ENCODE data around the gene BCCIP.

BCCIP gene

DNA sequence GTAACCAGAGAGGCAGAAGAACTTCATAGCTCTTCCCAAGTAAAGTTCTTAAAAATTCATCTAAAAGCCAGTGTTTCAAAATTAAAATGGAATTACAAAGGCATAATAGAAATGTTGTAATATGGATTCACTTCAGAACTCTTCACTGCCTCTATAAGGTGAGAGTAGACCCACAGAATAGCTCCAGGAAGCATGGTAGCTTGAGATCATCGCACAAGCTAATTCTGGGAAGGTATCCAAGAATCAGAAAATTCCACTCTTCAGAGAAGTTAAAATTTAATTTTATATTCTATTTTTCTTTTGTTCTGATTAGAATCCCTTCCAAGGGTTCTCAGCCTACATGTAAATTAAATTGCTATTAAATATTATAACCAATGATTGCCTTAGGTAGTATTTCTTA lies 59.2 kb downstream of the BCCIP start:
- H3K79me2 ChIP-seq (ENCODE audit: insufficient read depth, low read length): no peaks in the 10 kb centered on the region
- no peak overlapping the region for H3K4me3 ChIP-seq (ENCODE audit: insufficient read depth, low read length, poor library complexity, severe bottlenecking)
- no peak overlapping the region for H3K9ac ChIP-seq (ENCODE audit: low read length)
- no peak overlapping the region for H3K27ac ChIP-seq (ENCODE audit: low read depth, low read length)
- H4K20me1 ChIP-seq (ENCODE audit: low read depth, low read length): no peaks in the 10 kb centered on the region
- H3K9me3 ChIP-seq (ENCODE audit: insufficient read depth, low read length): no peaks in the 10 kb centered on the region
- H3K9me2 ChIP-seq (replicated peaks; ENCODE audit: insufficient read depth, low read length): no peaks in the 10 kb centered on the region
- no peak overlapping the region for H3K4me2 ChIP-seq (ENCODE audit: low read depth, low read length, poor library complexity, severe bottlenecking)
- no peaks in the 10 kb centered on the region for H3K27me3 ChIP-seq (ENCODE audit: low read length)
- H2AFZ ChIP-seq (ENCODE audit: low read depth, low read length, severe bottlenecking): no peak overlapping the region
- TF ChIP-seq CTCF (IDR thresholded peaks at IDR 0.05; ENCODE audit: insufficient read depth, low read length, poor library complexity, severe bottlenecking): no peak
- TF ChIP-seq EZH2phosphoT487 (conservative IDR thresholded peaks at IDR 0.05; ENCODE audit: low read length): no peak
- H3K36me3 ChIP-seq (ENCODE audit: low read length): no peaks in the 10 kb centered on the region
- no peaks in the 10 kb centered on the region for H3F3A ChIP-seq (ENCODE audit: insufficient read depth)

DNA sequence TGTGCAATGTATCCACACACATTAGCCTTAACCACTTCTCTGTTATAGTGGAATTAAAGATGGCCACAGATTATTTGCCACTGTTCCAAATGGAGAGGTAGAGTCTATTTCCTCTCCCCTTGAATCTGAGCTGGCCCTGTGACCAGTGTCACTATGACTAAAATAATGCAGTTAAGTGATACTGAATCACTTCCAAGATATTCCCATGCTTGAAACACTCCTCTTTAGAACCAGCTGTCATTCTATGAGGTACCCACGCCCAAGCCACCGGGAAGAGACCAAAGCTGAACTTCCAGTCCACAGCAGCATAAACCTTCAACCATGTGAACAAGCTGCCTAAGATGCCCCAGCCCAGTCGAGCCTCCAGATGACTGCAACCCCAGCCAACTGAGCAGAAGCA lies 59.9 kb downstream of the BCCIP start:
- Histone ChIP-seq H3K4me2 (ENCODE audit: low read depth, low read length, poor library complexity, severe bottlenecking) (no peak overlapping the region), H3K9ac (ENCODE audit: low read length) (no peak overlapping the region), H4K20me1 (ENCODE audit: low read depth, low read length) (no peaks in the 10 kb centered on the region), H2AFZ (ENCODE audit: low read depth, low read length, severe bottlenecking) (no peak overlapping the region), H3F3A (ENCODE audit: insufficient read depth) (no peaks in the 10 kb centered on the region), H3K9me3 (ENCODE audit: insufficient read depth, low read length) (no peaks in the 10 kb centered on the region), H3K27ac (ENCODE audit: low read depth, low read length) (no peak overlapping the region), H3K36me3 (ENCODE audit: low read length) (no peaks in the 10 kb centered on the region), H3K9me2 (replicated peaks; ENCODE audit: insufficient read depth, low read length) (no peaks in the 10 kb centered on the region), H3K27me3 (ENCODE audit: low read length) (no peaks in the 10 kb centered on the region), H3K79me2 (ENCODE audit: insufficient read depth, low read length) (no peaks in the 10 kb centered on the region), H3K4me3 (ENCODE audit: insufficient read depth, low read length, poor library complexity, severe bottlenecking) (no peak overlapping the region)
- TF ChIP-seq CTCF (IDR thresholded peaks at IDR 0.05; ENCODE audit: insufficient read depth, low read length, poor library complexity, severe bottlenecking) (no peak), EZH2phosphoT487 (conservative IDR thresholded peaks at IDR 0.05; ENCODE audit: low read length) (no peak)

Data from SU-DHL-6 (cell line).